Neuronal stem cell (in vitro differentiated cells): ENCODE results near the gene ITPK1.
"Not testable (repeated sequence)": the region's sequence is repeated elsewhere in the genome, so short reads cannot be mapped to it uniquely, and the experiment has no call there.

Experiments used
- DNase-seq: peaks from one replicate; pipeline ENCODE4 v3.0.0-alpha.2; 2013; ENCODE audit warnings: low spot score
- H2AFZ ChIP-seq: one replicate; pipeline ENCODE4 v1.6.1; 2013; ENCODE audit warnings: mild to moderate bottlenecking, low read length, inconsistent platforms
- H2AK5ac ChIP-seq: 2 replicates; pipeline ENCODE4 v1.6.1; 2013; ENCODE audit warnings: low read depth, mild to moderate bottlenecking, inconsistent platforms, low read length, moderate library complexity, mixed read lengths
- H2BK120ac ChIP-seq: 2 replicates; pipeline ENCODE4 v1.6.1; 2013; ENCODE audit warnings: low read depth, mild to moderate bottlenecking, inconsistent platforms, low read length, moderate library complexity, mixed read lengths
- H2BK12ac ChIP-seq: one replicate; pipeline ENCODE4 v1.6.1; 2013; ENCODE audit warnings: low read length, inconsistent platforms
- H2BK15ac ChIP-seq: 2 replicates; pipeline ENCODE4 v1.6.1; 2013; ENCODE audit warnings: mild to moderate bottlenecking, low read length, inconsistent platforms, mixed read lengths
- H2BK5ac ChIP-seq: one replicate; pipeline ENCODE4 v1.6.1; 2013; ENCODE audit warnings: inconsistent platforms, mild to moderate bottlenecking, low read length, moderate library complexity
- H3K14ac ChIP-seq: one replicate; pipeline ENCODE4 v1.6.1; 2013; ENCODE audit warnings: low read length, inconsistent platforms
- H3K18ac ChIP-seq: 2 replicates; pipeline ENCODE4 v1.6.1; 2013; ENCODE audit warnings: low read length, inconsistent platforms
- H3K23ac ChIP-seq: 2 replicates; pipeline ENCODE4 v1.6.1; 2013; ENCODE audit warnings: low read depth, mild to moderate bottlenecking, mixed read lengths, low read length, inconsistent platforms; ENCODE audit not compliant: poor library complexity
- H3K27ac ChIP-seq: replicated peaks from 3 replicates; pipeline ENCODE4 v1.5.1; 2013; ENCODE audit warnings: low read length, inconsistent platforms
- H3K27me3 ChIP-seq, 3 experiments: 2 replicates each; pipeline ENCODE4 v1.6.1; 2013; ENCODE audit warnings: low read length in 3 of 3, mild to moderate bottlenecking in 2 of 3, inconsistent platforms in 1 of 3, low read depth in 1 of 3, mixed read lengths in 1 of 3, moderate library complexity in 1 of 3; ENCODE audit not compliant: control insufficient read depth in 3 of 3, insufficient read depth in 3 of 3
- H3K36me3 ChIP-seq, 2 donors: replicated peaks in 1 of 2; 2 replicates each; pipeline ENCODE4 v1.6.1; 2013; ENCODE audit warnings: low read length in 2 of 2; ENCODE audit not compliant: control insufficient read depth in 2 of 2, insufficient read depth in 2 of 2
- H3K4ac ChIP-seq: 2 replicates; pipeline ENCODE4 v1.6.1; 2013; ENCODE audit warnings: inconsistent platforms, mild to moderate bottlenecking, low read length, moderate library complexity
- H3K4me1 ChIP-seq, 2 donors: 1 replicate in 1 of 2; 2 replicates in 1 of 2; pipeline ENCODE4 v1.6.1; 2013; ENCODE audit warnings: low read length in 2 of 2, low read depth in 1 of 2; ENCODE audit not compliant: control insufficient read depth in 2 of 2, insufficient read depth in 1 of 2
- H3K4me2 ChIP-seq: one replicate; pipeline ENCODE4 v1.6.1; 2013; ENCODE audit warnings: mild to moderate bottlenecking, low read length, inconsistent platforms; ENCODE audit not compliant: insufficient read depth, poor library complexity, severe bottlenecking
- H3K4me3 ChIP-seq, 2 donors: 2 replicates each; pipeline ENCODE4 v1.5.1; 2013; ENCODE audit warnings: low read length in 2 of 2, mild to moderate bottlenecking in 2 of 2, inconsistent platforms in 1 of 2, moderate library complexity in 1 of 2
- H3K79me1 ChIP-seq: one replicate; pipeline ENCODE4 v1.6.1; 2013; ENCODE audit warnings: low read depth, mild to moderate bottlenecking, inconsistent platforms, low read length, moderate library complexity
- H3K9ac ChIP-seq: one replicate; pipeline ENCODE4 v1.6.1; 2013; ENCODE audit warnings: mild to moderate bottlenecking, low read depth, low read length, inconsistent platforms; ENCODE audit not compliant: poor library complexity
- H3K9me3 ChIP-seq, 2 donors: replicated peaks in 1 of 2; 2 replicates each; pipeline versions ENCODE3 to v1.6.1; 2013; ENCODE audit warnings: low read length in 2 of 2, mild to moderate bottlenecking in 2 of 2, inconsistent platforms in 1 of 2, low read depth in 1 of 2, mixed read lengths in 1 of 2, moderate library complexity in 1 of 2; ENCODE audit not compliant: control insufficient read depth in 2 of 2, insufficient read depth in 1 of 2
- H4K8ac ChIP-seq: one replicate; pipeline ENCODE4 v1.6.1; 2013; ENCODE audit warnings: low read depth, mild to moderate bottlenecking, inconsistent platforms, low read length, moderate library complexity
- H4K91ac ChIP-seq: one replicate; pipeline ENCODE4 v1.6.1; 2013; ENCODE audit warnings: low read length, low read depth, mild to moderate bottlenecking, inconsistent platforms; ENCODE audit not compliant: poor library complexity
- WGBS, 2 donors: extraction: QIAGEN DNeasy Blood & Tissue Kit; methylation state at CpG; one replicate each; pipeline ENCODE4 v1.1.7; 2013; ENCODE audit warnings: missing lambda C conversion rate in 2 of 2, mixed read lengths in 1 of 2; ENCODE audit not compliant: insufficient read length in 2 of 2, insufficient replicate concordance in 1 of 2; ENCODE audit errors: extremely low coverage in 2 of 2; 5-methylcytosine and 5-hydroxymethylcytosine counted together

The ITPK1 gene

GRCh38 chr14:93106541-93107156 lies 9.1 kb downstream of the ITPK1 start:
- Histone ChIP-seq H3K36me3 (no peaks in the 10 kb centered on the region), H3K4ac (no peak overlapping the region), H2BK12ac (no peak overlapping the region), H3K79me1 (peaks cover 2% of the 10 kb centered on the region), H4K91ac (no peak overlapping the region), H2BK120ac (no peak overlapping the region), H3K18ac (no peak overlapping the region), H3K4me3 (no peak overlapping the region), H3K4me1 (no peaks in the 10 kb centered on the region), H3K27ac (no peak overlapping the region), H3K9me3 (no peaks in the 10 kb centered on the region), H3K9ac (peak overlapping the region; percentile 34), H2AFZ (no peak overlapping the region), H3K27me3 (no peaks in the 10 kb centered on the region), H2AK5ac (no peak overlapping the region), H3K23ac (no peak overlapping the region), H2BK15ac (no peak overlapping the region), H3K4me2 (no peak overlapping the region), H3K14ac (no peak overlapping the region), H4K8ac (no peak overlapping the region), H2BK5ac (no peak overlapping the region)
- whole genome bisulfite sequencing, 2 donors: no CpG with 5 or more reads among the region's 6 CpGs
- no peak for DNase-seq

GRCh38 chr14:93105856-93106255 lies 9.9 kb downstream of the ITPK1 start:
- H2AFZ ChIP-seq, H3K27me3 ChIP-seq, H3K9me3 ChIP-seq, H4K91ac ChIP-seq, H2BK12ac ChIP-seq, H3K23ac ChIP-seq, H2BK5ac ChIP-seq, H3K4ac ChIP-seq, H3K14ac ChIP-seq, H2AK5ac ChIP-seq, H2BK120ac ChIP-seq, H3K79me1 ChIP-seq, H3K4me3 ChIP-seq, H2BK15ac ChIP-seq, H3K4me2 ChIP-seq, H3K4me1 ChIP-seq, H3K27ac ChIP-seq, H4K8ac ChIP-seq, H3K9ac ChIP-seq, H3K36me3 ChIP-seq, H3K18ac ChIP-seq, DNase-seq: not testable (repeated sequence)
- WGBS, 2 donors: no CpG with 5 or more reads among the region's 10 CpGs

- H3K36me3 ChIP-seq: no peaks in the 10 kb centered on the region
- H2BK120ac ChIP-seq: no peak overlapping the region
- H2BK15ac ChIP-seq: no peak overlapping the region
- H3K23ac ChIP-seq: no peak overlapping the region
- H3K79me1 ChIP-seq: peaks cover 2% of the 10 kb centered on the region
- no peak overlapping the region for H4K91ac ChIP-seq
- no peak overlapping the region for H3K4me3 ChIP-seq
- no peak overlapping the region for H4K8ac ChIP-seq
- no peak overlapping the region for H3K9ac ChIP-seq
- H2AK5ac ChIP-seq: peak overlapping the region; percentile 67
- no peak overlapping the region for H2BK5ac ChIP-seq
- no CpG with 5 or more reads among the region's 7 CpGs for WGBS, 2 donors
- H3K27ac ChIP-seq: no peak overlapping the region
- H3K27me3 ChIP-seq: no peaks in the 10 kb centered on the region
- H3K4ac ChIP-seq: no peak overlapping the region
- no peak for DNase-seq
- H2BK12ac ChIP-seq: no peak overlapping the region
- H3K14ac ChIP-seq: no peak overlapping the region
- H3K4me2 ChIP-seq: no peak overlapping the region
- peaks cover 0 to 5% of the 10 kb centered on the region in 2 donors for H3K4me1 ChIP-seq
- H2AFZ ChIP-seq: no peak overlapping the region
- H3K18ac ChIP-seq: no peak overlapping the region
- H3K9me3 ChIP-seq: no peaks in the 10 kb centered on the region
Measured at GRCh38 chr14:93105362-93105761, 10.4 kb downstream of the ITPK1 start.

GRCh38 chr14:93104961-93105360 lies 10.8 kb downstream of the ITPK1 start:
- Histone ChIP-seq H3K36me3 (no peaks in the 10 kb centered on the region), H2AK5ac (peak overlapping the region; percentile 67), H3K14ac (no peak overlapping the region), H4K8ac (no peak overlapping the region), H3K79me1 (peaks cover 2% of the 10 kb centered on the region), H3K9me3 (no peaks in the 10 kb centered on the region), H3K27ac (no peak overlapping the region), H3K4me1 (peaks cover 0 to 8% of the 10 kb centered on the region in 2 donors), H2BK5ac (no peak overlapping the region), H4K91ac (no peak overlapping the region), H2BK12ac (no peak overlapping the region), H2BK120ac (no peak overlapping the region), H2BK15ac (no peak overlapping the region), H3K4me3 (no peak overlapping the region), H3K18ac (peak overlapping the region; percentile 53), H3K4me2 (no peak overlapping the region), H3K27me3 (no peaks in the 10 kb centered on the region), H2AFZ (no peak overlapping the region), H3K23ac (no peak overlapping the region), H3K4ac (no peak overlapping the region), H3K9ac (no peak overlapping the region)
- WGBS, 2 donors: no CpG with 5 or more reads among the region's 6 CpGs
- DNase-seq: no peak
